Astrocyte of the spinal cord (primary cell): ENCODE results near the gene GOPC.

Experiments used
- DNase-seq: peaks from one replicate; pipeline ENCODE4 v3.0.0; 2011; ENCODE audit warnings: low read depth, low spot score
- H3K4me3 ChIP-seq: 2 replicates; pipeline ENCODE4 v1.5.1; 2011; ENCODE audit warnings: low read depth, mild to moderate bottlenecking, low read length, moderate library complexity
- in situ Hi-C: cut with HindIII; loops from 2 replicates; pipeline ENCODE4 v1.10.0; 2017; ENCODE audit warnings: low sequenced_read_pairs
- TF ChIP-seq, protein P1 (sequence below): IDR thresholded peaks from 2 replicates; pipeline ENCODE4 v1.5.1; 2012; ENCODE audit warnings: low read depth, mild to moderate bottlenecking, low read length, inconsistent platforms

GOPC gene

DNA sequence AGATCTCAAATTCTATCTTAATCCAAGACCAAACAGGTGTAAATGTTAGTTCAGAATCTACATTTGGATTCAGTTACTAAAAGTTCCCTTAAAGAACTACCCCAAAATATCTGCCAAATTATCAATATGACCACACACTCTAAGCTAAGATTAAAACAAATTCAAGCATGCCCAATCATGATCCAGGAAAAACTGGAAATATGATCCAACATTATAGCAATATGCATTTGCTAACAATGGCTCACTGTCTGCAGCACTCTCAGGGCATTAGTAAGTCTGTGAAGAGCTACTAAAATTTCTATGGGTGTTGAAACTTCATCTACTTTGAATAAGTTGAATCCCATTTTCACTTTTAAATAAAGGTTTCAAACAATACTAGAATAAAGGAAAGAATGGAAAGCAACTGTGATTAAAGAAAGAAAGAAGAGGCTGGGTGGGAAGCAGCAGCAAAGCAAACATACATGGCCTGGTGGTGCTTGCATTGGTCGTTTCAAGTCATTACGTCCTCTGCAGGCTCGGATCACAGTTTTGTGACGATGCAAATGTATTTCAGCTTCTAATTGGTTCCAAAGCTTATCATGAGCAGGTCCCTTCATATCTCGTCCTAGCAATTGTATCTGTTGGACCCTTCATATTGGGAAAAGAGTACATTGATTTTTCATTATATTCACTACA lies 29.2 kb downstream of the GOPC start:
- TF ChIP-seq, protein P1, sequence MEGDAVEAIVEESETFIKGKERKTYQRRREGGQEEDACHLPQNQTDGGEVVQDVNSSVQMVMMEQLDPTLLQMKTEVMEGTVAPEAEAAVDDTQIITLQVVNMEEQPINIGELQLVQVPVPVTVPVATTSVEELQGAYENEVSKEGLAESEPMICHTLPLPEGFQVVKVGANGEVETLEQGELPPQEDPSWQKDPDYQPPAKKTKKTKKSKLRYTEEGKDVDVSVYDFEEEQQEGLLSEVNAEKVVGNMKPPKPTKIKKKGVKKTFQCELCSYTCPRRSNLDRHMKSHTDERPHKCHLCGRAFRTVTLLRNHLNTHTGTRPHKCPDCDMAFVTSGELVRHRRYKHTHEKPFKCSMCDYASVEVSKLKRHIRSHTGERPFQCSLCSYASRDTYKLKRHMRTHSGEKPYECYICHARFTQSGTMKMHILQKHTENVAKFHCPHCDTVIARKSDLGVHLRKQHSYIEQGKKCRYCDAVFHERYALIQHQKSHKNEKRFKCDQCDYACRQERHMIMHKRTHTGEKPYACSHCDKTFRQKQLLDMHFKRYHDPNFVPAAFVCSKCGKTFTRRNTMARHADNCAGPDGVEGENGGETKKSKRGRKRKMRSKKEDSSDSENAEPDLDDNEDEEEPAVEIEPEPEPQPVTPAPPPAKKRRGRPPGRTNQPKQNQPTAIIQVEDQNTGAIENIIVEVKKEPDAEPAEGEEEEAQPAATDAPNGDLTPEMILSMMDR = no peak
- no peak for DNase-seq
- in situ Hi-C loops = no loop called here
- no peak overlapping the region for H3K4me3 ChIP-seq

DNA sequence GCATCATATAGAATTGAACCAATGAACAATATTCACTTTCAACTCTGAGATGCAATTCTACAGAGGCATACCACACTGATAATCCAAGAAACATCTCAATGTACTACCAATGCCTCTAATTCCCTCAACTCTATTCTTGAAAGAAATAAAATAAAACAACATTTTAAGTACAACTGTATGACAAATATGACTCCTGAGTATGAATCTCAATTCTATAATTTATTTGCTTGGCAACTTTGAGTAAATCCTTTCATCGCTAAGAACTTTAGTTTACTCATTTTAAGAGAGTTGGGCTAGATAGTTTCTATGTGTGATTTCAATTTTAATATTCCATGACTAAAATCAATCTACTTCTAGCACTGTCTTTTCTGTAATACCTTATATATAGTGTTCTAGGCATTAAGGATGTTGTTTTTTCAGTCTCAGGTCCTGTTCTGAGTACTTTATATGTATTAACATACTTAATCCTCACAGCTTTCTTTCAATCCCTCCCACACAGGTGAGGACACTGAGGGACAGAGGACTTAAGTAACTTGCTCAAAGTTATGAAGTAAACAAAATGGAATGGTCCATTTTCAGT lies 33.4 kb downstream of the GOPC start:
- in situ Hi-C loops = no loop called here
- DNase-seq = no peak
- no peak overlapping the region for H3K4me3 ChIP-seq
- TF ChIP-seq, protein P1 = no peak

DNA sequence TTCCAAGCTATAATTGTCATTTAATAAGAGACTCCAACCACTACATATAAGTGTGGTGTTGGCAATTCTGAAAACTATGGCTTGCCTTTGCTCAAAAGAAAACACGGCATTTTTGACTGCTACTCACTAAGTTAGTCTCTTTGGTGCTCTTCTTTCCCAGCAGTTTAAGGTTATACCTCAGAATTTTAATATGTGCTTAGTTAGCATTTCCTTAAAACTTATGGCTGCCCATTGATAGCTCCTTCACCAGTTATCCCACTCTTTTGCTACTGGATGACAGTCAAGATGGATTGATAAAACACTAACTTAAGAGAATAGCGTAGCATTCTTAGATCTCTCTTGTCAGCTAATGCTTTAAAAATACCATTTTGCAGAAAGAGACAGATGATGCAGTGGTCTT lies 34.1 kb downstream of the GOPC start:
- TF ChIP-seq, protein P1 = no peak
- in situ Hi-C loops = no loop called here
- DNase-seq = no peak
- no peak overlapping the region for H3K4me3 ChIP-seq

DNA sequence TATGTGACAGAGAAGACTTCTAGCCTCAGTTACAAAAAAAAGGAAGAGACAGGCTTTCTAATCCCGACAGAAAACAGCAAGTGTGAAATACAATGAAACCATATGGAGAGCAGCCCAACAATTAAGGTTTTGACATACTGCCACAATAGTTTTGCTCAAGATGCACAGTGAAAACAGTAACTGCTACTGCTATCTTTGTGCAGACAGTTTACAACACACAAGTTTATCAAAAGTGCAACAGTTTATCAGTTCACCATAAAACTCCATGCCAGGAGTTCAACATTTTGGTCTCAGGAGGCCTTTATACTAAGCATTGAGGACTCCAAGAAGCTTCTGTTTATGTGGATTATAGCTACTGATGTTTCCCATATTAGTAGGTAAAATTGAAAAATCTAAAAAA lies 37.6 kb downstream of the GOPC start:
- in situ Hi-C loops = no loop called here
- DNase-seq = no peak
- TF ChIP-seq, protein P1 = no peak

DNA sequence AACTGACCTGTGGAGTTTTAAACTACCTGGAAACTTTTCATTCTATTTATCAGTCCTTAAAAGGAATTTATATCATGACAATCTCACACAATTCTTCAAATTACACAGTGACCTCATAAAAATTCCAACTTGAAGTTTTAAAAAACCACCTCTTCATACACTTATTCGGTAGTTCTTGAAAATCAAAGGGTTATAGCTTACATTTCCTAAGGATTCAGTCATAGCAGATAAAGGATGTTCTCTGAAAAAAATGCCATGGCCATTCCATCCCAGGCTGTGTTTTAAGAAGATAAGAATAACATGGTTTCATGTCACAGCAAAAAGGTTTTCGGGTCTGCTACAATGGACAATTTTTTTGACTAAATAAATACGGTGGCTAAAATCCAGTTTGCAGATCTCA lies 41.2 kb downstream of the GOPC start:
- DNase-seq = no peak
- TF ChIP-seq, protein P1 = no peak
- in situ Hi-C loops = no loop called here
- no peak overlapping the region for H3K4me3 ChIP-seq

More for the DNA sequence above, 37.6 kb downstream of the GOPC start:
- no peak overlapping the region for H3K4me3 ChIP-seq

DNA sequence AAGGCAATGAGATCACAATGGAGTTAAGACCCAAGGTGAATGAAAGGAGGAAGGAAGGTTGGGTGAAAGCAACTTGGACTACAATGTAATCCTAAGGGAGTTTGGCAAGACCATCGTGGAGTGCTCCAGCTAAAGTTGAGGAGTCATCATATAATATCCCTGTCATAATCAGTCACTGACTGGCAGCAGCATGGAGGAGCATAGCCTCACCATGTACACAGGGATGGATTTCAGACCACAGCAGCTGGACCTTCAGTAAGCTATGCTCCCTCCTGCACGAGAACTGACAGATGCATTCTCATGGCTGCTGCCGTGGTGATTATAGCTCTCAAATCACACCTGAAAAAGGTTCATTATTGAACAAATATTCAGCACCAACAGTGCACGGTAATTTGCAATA lies 43.0 kb downstream of the GOPC start:
- TF ChIP-seq, protein P1 = no peak
- H3K4me3 ChIP-seq = no peak overlapping the region
- DNase-seq = no peak
- in situ Hi-C loops = no loop called here
